ENCODE results near the gene TOB1. TPM values are rescaled to one million over a fixed set of nuclear protein-coding genes. Genes with fewer than 3 reads are reported as not detected.

TOB1 gene
- total and polyA plus RNA-seq, 2 of the 4 experiments (the other 2 are of a cell fraction) = 4.3 to 9.0 TPM

GRCh38 chr17:50875074-50875473, 8.9 kb upstream of the TOB1 start:
- in situ Hi-C loops (cut with MboI; ENCODE audit: low sequenced_read_pairs) (no loop called here), dilution Hi-C loops (cut with HindIII; ENCODE audit: low sequenced_read_pairs, unreplicated experiment) (no loop called here), intact Hi-C loops (cut with micrococcal nuclease) (no loop called here)
- ChIA-PET CTCF (no interaction called here), POLR2A (ENCODE audit: unreplicated experiment) (no interaction called here)
- Histone ChIP-seq H3K4ac (ENCODE audit: low read depth, low read length) (no peak overlapping the region), H3K79me1 (ENCODE audit: low read depth in 1 of 2, low read length in 2 of 2) (no peaks in the 10 kb centered on the region), H3K4me3 (ENCODE audit: insufficient read depth, low read depth, low read length) (no peak overlapping the region), H3K9me1 (ENCODE audit: insufficient read depth, low read length) (no peaks in the 10 kb centered on the region), H3K4me1 (ENCODE audit: control insufficient read depth, insufficient read depth, low read length) (no peaks in the 10 kb centered on the region), H4K5ac (ENCODE audit: low read depth, low read length) (no peak overlapping the region), H3K9me3 (ENCODE audit: control insufficient read depth, insufficient read depth, low read length) (peaks cover 2% of the 10 kb centered on the region), H3K4me2 (ENCODE audit: low read depth, low read length) (no peak overlapping the region), H3K56ac (ENCODE audit: extremely low read depth, insufficient read depth, low read length) (no peak overlapping the region), H2BK20ac (ENCODE audit: low read depth, low read length) (no peak overlapping the region), H2BK5ac (ENCODE audit: low read depth, low read length, poor library complexity, severe bottlenecking) (no peak overlapping the region), H4K20me1 (ENCODE audit: insufficient read depth, low read length) (no peaks in the 10 kb centered on the region), H2AFZ (replicated peaks; ENCODE audit: low read length, poor library complexity) (no peak overlapping the region), H2AK5ac (ENCODE audit: low read depth, low read length) (no peak overlapping the region), H3K18ac (ENCODE audit: low read depth, low read length) (no peak overlapping the region), H3K9ac (ENCODE audit: low read depth, low read length) (no peak overlapping the region), H3K14ac (replicated peaks; ENCODE audit: low read depth, low read length) (no peak overlapping the region), H4K8ac (ENCODE audit: low read depth in 2 of 2, low read length in 2 of 2) (no peak overlapping the region), H2AK9ac (replicated peaks; ENCODE audit: low read depth, low read length, poor library complexity) (no peak overlapping the region), H3K27me3 (ENCODE audit: control insufficient read depth, insufficient read depth, low read length) (peaks cover 9% of the 10 kb centered on the region), H2BK120ac (ENCODE audit: low read depth, low read length) (no peak overlapping the region), H4K91ac (ENCODE audit: insufficient read depth, low read depth, low read length) (no peak overlapping the region), H2BK15ac (ENCODE audit: low read depth, low read length) (no peak overlapping the region), H3K36me3 (ENCODE audit: control insufficient read depth, insufficient read depth, low read length) (no peaks in the 10 kb centered on the region), H3K23ac (ENCODE audit: low read depth, low read length) (no peak overlapping the region), H3K27ac (ENCODE audit: insufficient read depth, low read length) (no peak overlapping the region)
- no TSS peak for BruUV-seq (replicated peaks)
- DNase-seq (no peak), ATAC-seq (ENCODE audit: low read depth) (no peak)
- TF ChIP-seq, protein P1, sequence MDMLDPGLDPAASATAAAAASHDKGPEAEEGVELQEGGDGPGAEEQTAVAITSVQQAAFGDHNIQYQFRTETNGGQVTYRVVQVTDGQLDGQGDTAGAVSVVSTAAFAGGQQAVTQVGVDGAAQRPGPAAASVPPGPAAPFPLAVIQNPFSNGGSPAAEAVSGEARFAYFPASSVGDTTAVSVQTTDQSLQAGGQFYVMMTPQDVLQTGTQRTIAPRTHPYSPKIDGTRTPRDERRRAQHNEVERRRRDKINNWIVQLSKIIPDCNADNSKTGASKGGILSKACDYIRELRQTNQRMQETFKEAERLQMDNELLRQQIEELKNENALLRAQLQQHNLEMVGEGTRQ (IDR thresholded peaks at IDR 0.05; ENCODE audit: low read depth, low read length) = no peak
- TF ChIP-seq BHLHE40 (IDR thresholded peaks at IDR 0.05; ENCODE audit: low read depth, low read length) (no peak), RCOR1 (IDR thresholded peaks at IDR 0.05; ENCODE audit: insufficient replicate concordance, low read length) (no peak), MXI1 (IDR thresholded peaks at IDR 0.05; ENCODE audit: borderline replicate concordance, low read depth, low read length) (no peak), MAFK (IDR thresholded peaks at IDR 0.05; ENCODE audit: low read depth, low read length) (no peak), RFX5 (IDR thresholded peaks at IDR 0.05; ENCODE audit: low read depth, low read length) (no peak), NFE2L2 (IDR thresholded peaks at IDR 0.05; ENCODE audit: low read depth, low read length) (no peak), CEBPB (IDR thresholded peaks at IDR 0.05; ENCODE audit: low read depth, low read length) (no peak), MAZ (IDR thresholded peaks at IDR 0.05; ENCODE audit: borderline replicate concordance, low read depth, low read length) (no peak), FOS (IDR thresholded peaks at IDR 0.05; ENCODE audit: low read depth, low read length) (no peak), POLR2A (IDR thresholded peaks at IDR 0.05; ENCODE audit: low read depth, low read length) (no peak), CTCF (conservative IDR thresholded peaks at IDR 0.05; ENCODE audit: low read depth, low read length) (no peak), RAD21 (IDR thresholded peaks at IDR 0.05; ENCODE audit: low read length) (no peak), SMC3 (IDR thresholded peaks at IDR 0.05; ENCODE audit: low read depth, low read length) (no peak), CHD1 (IDR thresholded peaks at IDR 0.05; ENCODE audit: low read depth, low read length) (no peak)
- TF ChIP-seq, protein P2, sequence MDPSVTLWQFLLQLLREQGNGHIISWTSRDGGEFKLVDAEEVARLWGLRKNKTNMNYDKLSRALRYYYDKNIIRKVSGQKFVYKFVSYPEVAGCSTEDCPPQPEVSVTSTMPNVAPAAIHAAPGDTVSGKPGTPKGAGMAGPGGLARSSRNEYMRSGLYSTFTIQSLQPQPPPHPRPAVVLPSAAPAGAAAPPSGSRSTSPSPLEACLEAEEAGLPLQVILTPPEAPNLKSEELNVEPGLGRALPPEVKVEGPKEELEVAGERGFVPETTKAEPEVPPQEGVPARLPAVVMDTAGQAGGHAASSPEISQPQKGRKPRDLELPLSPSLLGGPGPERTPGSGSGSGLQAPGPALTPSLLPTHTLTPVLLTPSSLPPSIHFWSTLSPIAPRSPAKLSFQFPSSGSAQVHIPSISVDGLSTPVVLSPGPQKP (IDR thresholded peaks at IDR 0.05; ENCODE audit: borderline replicate concordance, low read depth, low read length) = no peak
- 44% methylated on average over 2 of the region's 2 CpGs; no CpG with 5 or more reads in 1 of the 2 experiments for WGBS, 2 experiments (ENCODE audit: extremely low coverage in 2 of 2, insufficient read length in 1 of 2)
